ENCODE results near the gene INSIG1.

GRCh38 chr7:155353256-155353897 lies 55.7 kb downstream of the INSIG1 start:
- TF ChIP-seq CTCF (conservative IDR thresholded peaks at IDR 0.05) (no peak), EZH2 (IDR thresholded peaks at IDR 0.05; ENCODE audit: low read depth) (no peak)

Data from PC-9 (cell line).